Endodermal cell (in vitro differentiated cells): ENCODE results near the gene FBXO8. TPM values are rescaled to one million over a fixed set of nuclear protein-coding genes. Genes with fewer than 3 reads are reported as not detected.

Experiments
- DNase-seq: peaks from one replicate; pipeline ENCODE4 v3.0.0-alpha.2; 2017
- H3K27ac ChIP-seq: 2 replicates; pipeline ENCODE4 v1.5.1; 2013; ENCODE audit warnings: mild to moderate bottlenecking, low read depth, low read length, moderate library complexity
- H3K27me3 ChIP-seq: 2 replicates; pipeline ENCODE4 v1.6.1; 2013; ENCODE audit warnings: mild to moderate bottlenecking, low read length, moderate library complexity; ENCODE audit not compliant: insufficient read depth, control insufficient read depth, poor library complexity, severe bottlenecking
- H3K36me3 ChIP-seq: 2 replicates; pipeline ENCODE4 v1.7.0; 2013; ENCODE audit warnings: mild to moderate bottlenecking, low read length, moderate library complexity; ENCODE audit not compliant: control insufficient read depth, insufficient read depth
- H3K4me1 ChIP-seq: one replicate; pipeline ENCODE4 v1.7.0; 2013; ENCODE audit warnings: low read length; ENCODE audit not compliant: control insufficient read depth, insufficient read depth
- H3K4me3 ChIP-seq: 2 replicates; pipeline ENCODE4 v1.5.1; 2013; ENCODE audit warnings: mild to moderate bottlenecking, low read length, moderate library complexity
- H3K9ac ChIP-seq: 2 replicates; pipeline ENCODE4 v1.6.1; 2013; ENCODE audit warnings: mild to moderate bottlenecking, low read length, moderate library complexity; ENCODE audit not compliant: poor library complexity, severe bottlenecking; ENCODE audit errors: extremely low read depth
- H3K9me3 ChIP-seq: 2 replicates; pipeline ENCODE4 v1.6.1; 2013; ENCODE audit warnings: mild to moderate bottlenecking, low read length, moderate library complexity; ENCODE audit not compliant: control insufficient read depth
- H3K27ac Mint-ChIP-seq: 2 replicates; pipeline ENCODE4 v1.8.0; 2020; ENCODE audit warnings: mixed read lengths
- H3K27me3 Mint-ChIP-seq: 2 replicates; pipeline ENCODE4 v1.8.0; 2021; ENCODE audit warnings: mild to moderate bottlenecking, mixed read lengths; ENCODE audit not compliant: insufficient read depth
- H3K36me3 Mint-ChIP-seq: 2 replicates; pipeline ENCODE4 v1.8.0; 2020; ENCODE audit warnings: low read depth, mixed read lengths
- H3K4me1 Mint-ChIP-seq: 2 replicates; pipeline ENCODE4 v1.8.0; 2020; ENCODE audit warnings: mixed read lengths
- H3K4me3 Mint-ChIP-seq: 2 replicates; pipeline ENCODE4 v1.8.0; 2020; ENCODE audit warnings: mild to moderate bottlenecking, moderate library complexity, mixed read lengths
- H3K9me3 Mint-ChIP-seq: 2 replicates; pipeline ENCODE4 v1.8.0; 2020; ENCODE audit warnings: mild to moderate bottlenecking, mixed read lengths
- CTCF ChIP-seq: fragments of 200-600 bp; sonication (generic); conservative IDR thresholded peaks from 2 replicates; pipeline ENCODE4 v1.5.0; 2021; ENCODE audit warnings: antibody characterized with exemption, mild to moderate bottlenecking
- WGBS, 2 experiments: methylation state at CpG; one replicate each; pipeline versions ENCODE4 v1.1.5 to v1.1.7; 2013; ENCODE audit warnings: missing lambda C conversion rate in 2 of 2, mixed read lengths in 1 of 2; ENCODE audit not compliant: insufficient coverage in 1 of 2, insufficient read length in 1 of 2; 5-methylcytosine and 5-hydroxymethylcytosine counted together
- total RNA-seq, 2 donors: library from RNA; stranded (reverse); fragmentation: NEBNext Ultra II Directional in 1 of 2; extraction: Animal tissue kit (Norgen Biotek cat#: 25700) in 1 of 2; gene quantifications; 2 replicates in 1 of 2; 3 replicates in 1 of 2; pipeline ENCODE4 v1.2.1, GENCODE V29; 2021

The FBXO8 gene
- total RNA-seq, 2 donors from 2014 or later: 9.4 to 9.8 TPM

- no peak for TF ChIP-seq CTCF
- H3K27me3 ChIP-seq: no peaks in the 10 kb centered on the region
- H3K36me3 Mint-ChIP-seq: peaks cover 35% of the 10 kb centered on the region
- H3K9me3 ChIP-seq: peaks cover 28% of the 10 kb centered on the region
- peaks cover 38% of the 10 kb centered on the region for H3K9me3 Mint-ChIP-seq
- no peaks in the 10 kb centered on the region for H3K4me1 ChIP-seq
- WGBS, 2 experiments: 88% methylated on average over 1 of the region's 2 CpGs; no CpG with 5 or more reads in 1 of the 2 experiments
- H3K27ac Mint-ChIP-seq: no peak overlapping the region
- H3K27me3 Mint-ChIP-seq: no peaks in the 10 kb centered on the region
- no peaks in the 10 kb centered on the region for H3K4me1 Mint-ChIP-seq
- no peak overlapping the region for H3K4me3 Mint-ChIP-seq
- no peak overlapping the region for H3K4me3 ChIP-seq
- no peak overlapping the region for H3K9ac ChIP-seq
- no peaks in the 10 kb centered on the region for H3K36me3 ChIP-seq
- DNase-seq: no peak
- no peak overlapping the region for H3K27ac ChIP-seq
Measured at GRCh38 chr4:174292473-174292872, 9.0 kb upstream of the FBXO8 start.

GRCh38 chr4:174286870-174287269 lies 3.4 kb upstream of the FBXO8 start:
- no peak overlapping the region for H3K9ac ChIP-seq
- H3K9me3 ChIP-seq: peaks cover 3% of the 10 kb centered on the region
- WGBS, 2 experiments: 87 to 91% methylated on average over 2 to 3 of the region's 3 CpGs
- no peaks in the 10 kb centered on the region for H3K4me1 ChIP-seq
- no peak for TF ChIP-seq CTCF
- no peak for DNase-seq
- H3K27ac ChIP-seq: no peak overlapping the region
- H3K27me3 Mint-ChIP-seq: no peaks in the 10 kb centered on the region
- no peaks in the 10 kb centered on the region for H3K36me3 ChIP-seq
- no peak overlapping the region for H3K4me3 Mint-ChIP-seq
- no peaks in the 10 kb centered on the region for H3K27me3 ChIP-seq
- no peak overlapping the region for H3K4me3 ChIP-seq
- H3K27ac Mint-ChIP-seq: no peak overlapping the region
- H3K36me3 Mint-ChIP-seq: peaks cover 3% of the 10 kb centered on the region
- H3K4me1 Mint-ChIP-seq: peaks cover 13% of the 10 kb centered on the region
- peaks cover 2% of the 10 kb centered on the region for H3K9me3 Mint-ChIP-seq

GRCh38 chr4:174284487-174284886 lies 1.0 kb upstream of the FBXO8 start:
- Histone ChIP-seq H3K4me3 (peak overlapping the region; percentile 97), H3K27me3 (no peaks in the 10 kb centered on the region), H3K9me3 (no peaks in the 10 kb centered on the region), H3K36me3 (no peaks in the 10 kb centered on the region), H3K4me1 (no peaks in the 10 kb centered on the region), H3K27ac (peak overlapping the region; percentile 92), H3K9ac (peak overlapping the region; percentile 90)
- Mint-ChIP-seq H3K4me3 (peak overlapping the region; percentile 97), H3K27ac (peak overlapping the region; percentile 100), H3K9me3 (no peaks in the 10 kb centered on the region), H3K4me1 (peaks cover 13% of the 10 kb centered on the region), H3K27me3 (no peaks in the 10 kb centered on the region), H3K36me3 (no peaks in the 10 kb centered on the region)
- no peak for TF ChIP-seq CTCF
- 0 to 19% methylated on average over 4 to 5 of the region's 6 CpGs for WGBS, 2 experiments
- DNase-seq: no peak
